ENCODE results near the gene BEND4. TPM values are rescaled to one million over a fixed set of nuclear protein-coding genes. Genes with fewer than 3 reads are reported as not detected.
A peak's percentile ranks its signal among the peaks of the same experiment; 100 is the strongest.
"Not testable (repeated sequence)": the region's sequence is repeated elsewhere in the genome, so short reads cannot be mapped to it uniquely, and the experiment has no call there.

The BEND4 gene
- not detected for total RNA-seq
- long read RNA-seq, result 0 reads

GRCh38 chr4:42152507-42153504 is at the start of gene BEND4:
BEND4 (minus strand) TSS chr4:42152655; CDS start chr4:42152143, 512 bp downstream.
- H3K27ac ChIP-seq (replicated peaks), result no peak within 1 kb of the TSS
- no peaks in the 10 kb centered on the region for H3K36me3 ChIP-seq
- H3K27me3 ChIP-seq (ENCODE audit: low read depth), result peaks cover 92% of the 10 kb centered on the region
- peaks cover 24% of the 10 kb centered on the region for H3K4me1 ChIP-seq
- TF ChIP-seq CTCF (IDR thresholded peaks at IDR 0.05; ENCODE audit: borderline replicate concordance), result no peak
- H3K4me3 ChIP-seq, result peak within 1 kb of the TSS; percentile 66
- intact Hi-C loops (cut with micrococcal nuclease), result no loop called here
- DNase-seq, result no peak
- H3K9me3 ChIP-seq (replicated peaks), result no peaks in the 10 kb centered on the region

GRCh38 chr4:42197341-42197740 is 44.9 kb upstream of the BEND4 start:
- TF ChIP-seq CTCF (IDR thresholded peaks at IDR 0.05; ENCODE audit: borderline replicate concordance), result no peak
- no peak for DNase-seq
- Histone ChIP-seq H3K9me3 (replicated peaks) (no peaks in the 10 kb centered on the region), H3K36me3 (no peaks in the 10 kb centered on the region), H3K4me3 (no peak overlapping the region), H3K27me3 (ENCODE audit: low read depth) (peaks cover 14% of the 10 kb centered on the region), H3K27ac (replicated peaks) (no peak overlapping the region), H3K4me1 (no peaks in the 10 kb centered on the region)
- intact Hi-C loops (cut with micrococcal nuclease), result no loop called here

GRCh38 chr4:42172921-42173320 is 20.5 kb upstream of the BEND4 start:
- Histone ChIP-seq H3K9me3 (replicated peaks) (peaks cover 14% of the 10 kb centered on the region), H3K36me3 (no peaks in the 10 kb centered on the region), H3K4me1 (no peaks in the 10 kb centered on the region), H3K27me3 (ENCODE audit: low read depth) (no peaks in the 10 kb centered on the region), H3K27ac (replicated peaks) (no peak overlapping the region), H3K4me3 (no peak overlapping the region)
- no peak for TF ChIP-seq CTCF (IDR thresholded peaks at IDR 0.05; ENCODE audit: borderline replicate concordance)
- intact Hi-C loops (cut with micrococcal nuclease), result no loop called here
- DNase-seq, result no peak

- TF ChIP-seq CTCF (IDR thresholded peaks at IDR 0.05; ENCODE audit: borderline replicate concordance), result no peak
- H3K27me3 ChIP-seq (ENCODE audit: low read depth), result no peaks in the 10 kb centered on the region
- intact Hi-C loops (cut with micrococcal nuclease), result no loop called here
These were observed 19.8 kb upstream of the BEND4 start for GRCh38 chr4:42172128-42172790.

GRCh38 chr4:42167709-42168108 is 15.3 kb upstream of the BEND4 start:
- peaks cover 10% of the 10 kb centered on the region for H3K27me3 ChIP-seq (ENCODE audit: low read depth)
- H3K4me1 ChIP-seq, result no peaks in the 10 kb centered on the region
- H3K27ac ChIP-seq (replicated peaks), result no peak overlapping the region
- H3K9me3 ChIP-seq (replicated peaks), result peaks cover 11% of the 10 kb centered on the region
- no peaks in the 10 kb centered on the region for H3K36me3 ChIP-seq
- DNase-seq, result no peak
- intact Hi-C loops (cut with micrococcal nuclease), result no loop called here
- TF ChIP-seq CTCF (IDR thresholded peaks at IDR 0.05; ENCODE audit: borderline replicate concordance), result no peak
- H3K4me3 ChIP-seq, result no peak overlapping the region

More at GRCh38 chr4:42172128-42172790, 19.8 kb upstream of the BEND4 start:
- DNase-seq, result no peak
- no peak overlapping the region for H3K27ac ChIP-seq (replicated peaks)
- no peaks in the 10 kb centered on the region for H3K4me1 ChIP-seq
- peaks cover 8% of the 10 kb centered on the region for H3K9me3 ChIP-seq (replicated peaks)
- H3K4me3 ChIP-seq, result no peak overlapping the region
- H3K36me3 ChIP-seq, result no peaks in the 10 kb centered on the region

- Histone ChIP-seq H3K9me3 (replicated peaks) (peaks cover 11% of the 10 kb centered on the region), H3K27me3 (ENCODE audit: low read depth) (peaks cover 12% of the 10 kb centered on the region)
- intact Hi-C loops (cut with micrococcal nuclease), result not testable (repeated sequence)
These were observed 13.7 kb upstream of the BEND4 start for GRCh38 chr4:42166186-42166585.

More at GRCh38 chr4:42166186-42166585, 13.7 kb upstream of the BEND4 start:
- not testable (repeated sequence) for H3K4me3 ChIP-seq; DNase-seq; H3K27ac ChIP-seq (replicated peaks); H3K36me3 ChIP-seq; H3K4me1 ChIP-seq

Data from left ventricle myocardium inferior (tissue), 1 donor.